NCI-H1092 (cell line): ENCODE measurements around the gene PLPPR3.

Source experiments
- DNase-seq: peaks from one replicate; lab custom pipeline; 2025; lab: John Stamatoyannopoulos, UW

PLPPR3 gene, protein sequence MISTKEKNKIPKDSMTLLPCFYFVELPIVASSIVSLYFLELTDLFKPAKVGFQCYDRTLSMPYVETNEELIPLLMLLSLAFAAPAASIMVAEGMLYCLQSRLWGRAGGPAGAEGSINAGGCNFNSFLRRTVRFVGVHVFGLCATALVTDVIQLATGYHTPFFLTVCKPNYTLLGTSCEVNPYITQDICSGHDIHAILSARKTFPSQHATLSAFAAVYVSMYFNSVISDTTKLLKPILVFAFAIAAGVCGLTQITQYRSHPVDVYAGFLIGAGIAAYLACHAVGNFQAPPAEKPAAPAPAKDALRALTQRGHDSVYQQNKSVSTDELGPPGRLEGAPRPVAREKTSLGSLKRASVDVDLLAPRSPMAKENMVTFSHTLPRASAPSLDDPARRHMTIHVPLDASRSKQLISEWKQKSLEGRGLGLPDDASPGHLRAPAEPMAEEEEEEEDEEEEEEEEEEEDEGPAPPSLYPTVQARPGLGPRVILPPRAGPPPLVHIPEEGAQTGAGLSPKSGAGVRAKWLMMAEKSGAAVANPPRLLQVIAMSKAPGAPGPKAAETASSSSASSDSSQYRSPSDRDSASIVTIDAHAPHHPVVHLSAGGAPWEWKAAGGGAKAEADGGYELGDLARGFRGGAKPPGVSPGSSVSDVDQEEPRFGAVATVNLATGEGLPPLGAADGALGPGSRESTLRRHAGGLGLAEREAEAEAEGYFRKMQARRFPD

DNA sequence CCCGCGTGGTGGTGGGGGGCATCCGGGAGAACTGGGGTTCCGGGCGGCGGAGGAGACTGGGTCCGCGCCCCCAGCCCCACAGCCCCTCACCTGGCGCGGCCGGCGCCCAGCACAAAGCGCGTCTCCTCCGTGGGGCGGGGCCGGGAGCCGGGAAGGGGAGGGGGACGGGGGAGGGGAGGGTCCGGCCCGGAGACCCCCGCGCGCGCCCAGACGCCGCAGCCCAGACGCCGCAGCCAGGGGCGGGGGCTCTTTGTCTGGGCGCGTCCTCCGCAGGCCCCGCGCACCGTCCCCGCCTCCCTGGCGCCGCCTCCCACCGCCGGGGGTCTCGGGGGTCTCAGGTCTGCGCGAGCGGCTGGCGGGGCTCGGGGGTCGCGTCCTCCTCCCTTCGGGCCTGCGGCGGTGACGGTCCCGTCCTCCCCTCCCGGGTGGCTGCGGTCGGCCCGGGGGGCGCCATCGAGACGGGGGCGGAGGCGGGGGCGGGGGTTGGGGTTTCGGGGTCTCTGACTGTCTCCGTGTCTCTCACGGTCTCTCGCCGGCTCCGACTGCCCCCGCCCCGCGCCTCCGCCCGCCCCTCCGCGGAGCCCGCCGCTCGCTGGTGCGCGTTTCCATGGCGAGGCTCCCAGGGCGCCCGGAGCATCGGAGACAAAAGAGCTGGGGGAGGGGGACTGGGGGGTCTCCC is at the start of gene PLPPR3:
TSS of gene PLPPR3 (minus strand) at position 131 of the 679 bp plus-strand sequence. CDS start 396 bp downstream, outside the sequence.
- DNase-seq: peak; percentile 18

DNA sequence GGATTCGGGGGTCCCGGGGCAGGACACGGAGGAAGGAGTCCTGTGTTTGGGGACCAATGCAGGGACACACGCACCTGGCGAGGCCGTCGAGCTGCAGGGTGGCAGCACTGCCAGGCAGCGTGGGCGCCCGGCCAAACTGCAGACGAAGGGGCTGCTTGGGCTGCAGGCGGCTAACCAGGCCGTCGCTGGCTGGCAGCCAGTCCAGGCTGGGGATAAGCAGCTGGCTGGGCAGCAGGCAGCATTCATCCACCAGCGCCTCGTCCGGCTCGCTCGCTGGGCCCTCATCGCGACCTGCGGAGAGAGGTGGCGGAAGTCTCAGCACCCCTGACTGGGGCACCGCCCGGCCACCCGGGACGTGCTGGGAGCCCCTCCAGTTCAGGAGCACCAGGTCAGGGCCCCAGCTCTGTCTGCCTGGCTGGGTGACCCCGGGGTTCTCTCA is 49.2 kb upstream of the PLPPR3 start:
- peak; percentile 88 for DNase-seq

DNA sequence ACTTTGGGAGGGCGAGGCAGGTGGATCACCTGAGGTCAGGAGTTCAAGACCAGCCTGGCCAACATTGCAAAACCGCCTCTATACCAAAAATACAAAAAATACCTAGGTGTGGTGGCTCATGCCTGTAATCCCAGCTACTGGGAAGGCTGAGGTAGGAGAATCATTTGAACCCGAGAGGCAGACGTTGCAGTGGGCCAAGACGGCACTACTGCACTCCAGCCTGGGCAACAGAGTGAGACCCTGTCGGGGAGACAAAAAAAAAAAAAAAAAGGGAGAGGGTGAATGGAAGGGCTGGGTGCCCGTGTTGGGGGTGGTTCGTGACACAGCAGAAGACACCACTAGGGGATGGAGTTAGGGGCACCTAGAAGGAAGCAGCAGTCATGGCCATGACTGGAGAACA is 48.6 kb upstream of the PLPPR3 start:
- DNase-seq: no peak

DNA sequence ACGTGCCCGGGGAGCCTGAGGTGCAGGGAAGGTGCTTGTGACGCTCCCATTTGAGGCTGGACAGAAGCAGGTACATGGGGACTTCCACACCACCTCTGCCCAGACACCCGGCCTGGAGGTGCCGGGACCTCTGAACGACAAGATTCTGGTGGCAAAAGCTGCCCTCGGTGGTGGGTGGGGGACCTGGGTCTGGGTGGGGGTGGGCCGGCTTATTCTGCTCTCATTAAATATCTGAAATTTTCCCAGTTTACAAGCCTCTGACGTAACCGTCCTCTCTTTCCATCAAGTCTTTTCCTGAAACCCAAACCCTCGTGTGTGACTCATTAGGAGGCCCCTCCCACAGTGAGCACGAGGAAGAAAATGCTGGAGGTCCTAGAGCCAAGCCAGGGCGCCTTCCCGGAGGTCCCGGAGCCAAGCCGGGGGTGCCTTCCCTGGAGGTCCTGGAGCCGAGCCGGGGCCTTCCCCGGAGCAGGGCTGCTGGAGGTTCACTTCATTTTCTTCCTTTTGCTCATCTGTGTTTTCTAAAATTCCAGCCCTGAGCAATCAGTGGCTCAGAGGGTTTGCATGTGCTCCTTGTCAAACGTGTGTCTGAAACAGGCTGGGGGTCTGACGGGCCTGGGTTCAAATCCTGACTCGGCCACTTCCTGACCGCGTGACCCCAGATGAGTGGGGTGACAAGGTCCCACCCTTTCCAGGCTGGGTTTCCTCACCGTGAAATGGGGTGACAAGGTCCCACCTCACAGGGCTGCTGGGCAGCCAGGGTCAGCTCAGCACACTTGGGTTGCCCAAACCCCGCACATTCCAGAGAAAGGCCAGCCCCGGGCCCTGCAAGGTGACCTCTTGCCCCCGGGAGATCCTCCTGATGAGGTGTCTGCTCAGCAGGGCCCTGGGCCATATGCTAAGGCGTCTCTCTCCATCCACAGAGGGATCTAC is 47.8 kb upstream of the PLPPR3 start:
- DNase-seq: no peak

DNA sequence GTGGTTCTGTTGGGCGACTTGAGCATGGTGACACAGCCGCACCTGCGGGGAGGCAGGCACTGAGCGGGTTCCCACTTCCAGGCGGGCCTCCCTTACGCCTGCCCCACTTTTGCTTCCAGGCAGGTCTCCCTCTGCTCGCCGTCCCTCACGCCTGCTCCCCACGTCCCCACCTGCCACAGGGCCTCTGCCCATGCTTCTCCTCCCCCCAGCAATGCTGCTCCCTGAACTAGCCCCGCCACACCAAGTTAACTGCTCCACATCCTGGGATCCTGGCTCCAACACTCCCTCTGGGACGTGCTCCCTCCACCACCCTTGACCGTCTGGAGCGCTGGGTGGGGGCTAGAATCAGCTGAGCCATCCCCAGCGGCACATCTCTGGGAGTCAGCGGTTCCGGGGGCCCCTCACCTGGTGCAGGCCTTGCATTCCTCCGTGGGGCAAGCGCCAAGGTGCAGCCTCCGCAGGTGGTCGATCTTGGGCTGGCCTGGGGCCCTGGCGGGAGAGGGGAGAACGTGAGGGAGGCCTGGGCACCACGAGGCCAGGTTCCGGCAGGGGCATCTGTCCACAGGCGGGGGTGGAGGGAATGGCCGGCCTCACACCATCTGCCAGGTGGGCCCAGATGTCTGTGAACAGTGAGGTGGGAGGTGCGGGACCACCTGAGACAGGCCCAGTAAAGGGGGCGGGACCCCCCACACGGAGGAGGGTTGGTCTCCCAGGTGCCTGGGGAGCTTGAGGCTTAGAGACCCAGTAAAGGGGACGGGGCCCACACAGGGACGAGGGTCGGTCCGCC is 46.9 kb upstream of the PLPPR3 start:
- no peak for DNase-seq

DNA sequence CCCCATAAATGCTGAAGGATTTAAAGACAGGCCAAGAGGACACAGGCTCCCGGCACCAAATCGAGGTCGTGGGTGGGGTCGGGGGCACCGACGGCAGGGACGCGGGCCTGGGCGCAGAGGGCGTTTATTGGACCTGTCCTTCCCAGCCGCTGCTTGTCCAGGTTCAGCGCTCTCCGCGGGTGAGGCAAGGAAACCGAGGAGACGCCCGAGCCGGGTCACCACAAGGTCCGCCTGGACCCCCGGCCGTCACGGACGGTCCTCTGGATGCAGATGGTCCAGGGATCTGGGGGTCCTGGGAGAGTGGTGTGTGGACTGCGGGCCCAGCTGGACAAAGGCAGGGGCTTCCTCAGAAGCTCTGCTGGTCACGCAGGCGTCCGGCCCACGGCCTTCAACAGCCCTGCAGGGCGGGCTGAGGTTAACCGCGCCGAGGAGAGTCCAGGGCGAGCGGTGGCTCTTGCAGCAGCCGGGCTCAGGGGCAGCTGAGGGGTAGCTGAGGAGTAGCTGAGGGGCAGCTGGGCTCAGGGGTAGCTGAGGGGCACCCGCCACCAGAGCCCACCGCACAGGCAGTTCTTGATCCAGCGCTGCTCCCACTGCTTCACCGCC is 46.2 kb upstream of the PLPPR3 start:
- no peak for DNase-seq

DNA sequence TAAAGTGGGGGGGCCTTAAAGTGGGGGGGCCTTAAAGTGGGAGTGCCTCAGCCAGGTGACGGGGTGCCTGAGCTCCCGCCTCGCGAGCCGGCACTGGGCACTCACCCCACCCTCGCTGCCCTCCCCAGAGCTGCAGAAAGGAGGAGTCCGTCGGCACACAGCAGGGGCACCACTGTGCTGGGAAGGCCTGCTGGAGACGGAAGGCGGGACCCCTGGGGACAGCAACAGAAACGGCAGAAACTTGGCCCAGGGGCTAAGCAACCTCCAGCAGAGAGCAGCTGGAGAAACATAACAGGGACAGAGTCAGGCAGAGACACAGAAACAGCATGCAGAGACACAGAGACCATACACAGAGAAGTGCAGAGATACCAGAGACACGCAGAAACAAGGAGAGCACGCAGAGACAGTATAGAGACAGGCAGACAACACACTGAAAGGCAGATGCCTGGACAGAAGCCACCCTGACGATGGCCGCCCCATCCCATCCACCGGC is 45.6 kb upstream of the PLPPR3 start:
- no peak for DNase-seq

DNA sequence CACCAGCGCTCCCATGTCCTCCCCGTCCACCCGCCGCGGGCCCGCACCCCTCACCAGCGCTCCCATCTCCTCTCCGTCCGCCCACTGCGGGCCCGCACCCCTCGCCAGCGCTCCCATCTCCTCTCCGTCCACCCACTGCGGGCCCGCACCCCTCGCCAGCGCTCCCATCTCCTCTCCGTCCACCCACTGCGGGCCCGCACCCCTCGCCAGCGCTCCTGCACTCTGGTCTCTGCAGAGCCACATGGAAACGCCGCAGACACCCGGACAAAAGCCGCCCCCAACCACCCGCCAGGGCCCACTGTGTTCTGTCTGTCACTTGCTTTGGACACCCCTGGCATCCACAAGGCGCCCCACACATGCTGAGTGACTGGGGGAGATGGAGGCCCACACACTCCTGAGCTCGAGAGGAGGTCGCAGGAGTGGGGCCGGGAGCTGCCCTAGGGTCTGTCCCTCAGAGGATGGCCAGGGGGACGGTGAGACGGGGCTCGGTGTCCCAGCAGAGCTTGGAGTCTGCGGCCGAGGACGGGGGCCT is 45.1 kb upstream of the PLPPR3 start:
- no peak for DNase-seq

DNA sequence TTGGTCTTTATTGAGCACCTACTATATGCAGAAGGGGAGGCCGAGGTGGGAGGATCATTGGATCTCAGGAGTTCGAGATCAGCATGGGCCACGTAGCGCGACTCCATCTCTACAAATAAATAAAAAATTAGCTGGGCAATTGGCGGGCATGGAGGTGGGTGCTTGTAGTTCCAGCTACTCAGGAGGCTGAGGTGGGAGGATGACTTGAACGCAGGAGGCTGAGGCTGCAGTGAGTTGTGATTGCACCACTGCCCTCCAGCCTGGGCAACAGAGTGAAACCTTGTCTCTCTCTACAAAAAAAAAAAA is 41.5 kb upstream of the PLPPR3 start:
- DNase-seq: no peak

DNA sequence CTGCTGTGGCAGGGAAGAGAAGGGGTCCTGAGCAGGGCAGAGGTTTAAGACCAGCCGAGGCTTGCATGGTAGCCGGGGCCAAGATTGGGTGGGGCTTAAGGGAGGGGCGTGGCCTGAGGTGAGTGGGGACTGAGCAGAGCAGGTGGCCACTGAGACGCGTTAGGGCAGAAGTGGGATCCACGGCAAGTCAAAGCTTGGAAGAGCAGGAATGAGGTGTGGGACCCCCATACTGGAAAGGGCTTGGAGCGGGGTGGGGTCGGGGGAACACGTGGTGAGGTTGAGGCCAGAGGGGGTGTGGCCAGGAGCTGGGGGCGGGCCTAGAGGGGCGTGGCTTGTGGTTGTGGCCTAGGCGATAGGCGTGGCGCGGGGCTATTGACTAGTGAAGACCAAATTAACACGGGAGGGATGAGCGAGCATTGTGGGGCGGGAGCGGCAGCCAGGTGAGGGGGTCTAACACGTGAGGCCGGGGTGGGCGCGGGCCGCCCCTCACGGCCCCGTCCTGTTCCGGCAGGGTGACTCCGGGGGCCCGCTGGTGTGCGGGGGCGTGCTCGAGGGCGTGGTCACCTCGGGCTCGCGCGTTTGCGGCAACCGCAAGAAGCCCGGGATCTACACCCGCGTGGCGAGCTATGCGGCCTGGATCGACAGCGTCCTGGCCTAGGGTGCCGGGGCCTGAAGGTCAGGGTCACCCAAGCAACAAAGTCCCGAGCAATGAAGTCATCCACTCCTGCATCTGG is 41.0 kb upstream of the PLPPR3 start:
- no peak for DNase-seq

DNA sequence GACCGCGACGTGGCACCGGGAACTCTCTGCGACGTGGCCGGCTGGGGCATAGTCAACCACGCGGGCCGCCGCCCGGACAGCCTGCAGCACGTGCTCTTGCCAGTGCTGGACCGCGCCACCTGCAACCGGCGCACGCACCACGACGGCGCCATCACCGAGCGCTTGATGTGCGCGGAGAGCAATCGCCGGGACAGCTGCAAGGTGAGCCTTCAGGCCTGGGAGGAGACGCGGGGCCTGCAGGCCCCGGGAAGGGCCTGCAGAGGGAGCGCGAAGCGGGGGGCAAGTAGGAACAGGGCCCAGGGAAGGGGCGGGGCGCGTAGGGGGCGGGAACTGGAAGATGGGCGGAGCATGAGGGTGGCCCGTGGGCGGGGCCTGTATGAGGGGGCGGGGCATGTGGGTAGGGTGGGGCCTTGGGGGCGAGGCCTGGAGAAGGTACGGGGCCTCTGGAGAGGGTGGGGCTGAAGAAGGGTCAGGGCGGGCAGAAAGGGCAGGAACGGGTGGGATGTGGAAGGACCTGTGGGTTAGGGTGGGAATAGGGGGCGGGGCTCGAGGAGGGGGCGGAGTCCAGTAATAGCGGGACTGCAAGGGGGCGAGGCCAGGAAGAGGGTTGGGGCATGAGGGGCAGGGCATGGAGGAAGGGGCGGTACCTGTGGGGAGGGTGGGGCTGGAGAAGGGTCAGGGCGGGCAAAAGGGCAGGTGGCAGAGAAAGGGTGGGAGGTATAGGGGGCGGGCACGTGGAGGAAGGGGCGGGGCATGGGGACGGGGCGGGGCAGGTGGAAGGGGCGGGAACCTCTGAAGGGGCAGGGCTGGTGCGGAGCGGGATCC is 40.2 kb upstream of the PLPPR3 start:
- no peak for DNase-seq

DNA sequence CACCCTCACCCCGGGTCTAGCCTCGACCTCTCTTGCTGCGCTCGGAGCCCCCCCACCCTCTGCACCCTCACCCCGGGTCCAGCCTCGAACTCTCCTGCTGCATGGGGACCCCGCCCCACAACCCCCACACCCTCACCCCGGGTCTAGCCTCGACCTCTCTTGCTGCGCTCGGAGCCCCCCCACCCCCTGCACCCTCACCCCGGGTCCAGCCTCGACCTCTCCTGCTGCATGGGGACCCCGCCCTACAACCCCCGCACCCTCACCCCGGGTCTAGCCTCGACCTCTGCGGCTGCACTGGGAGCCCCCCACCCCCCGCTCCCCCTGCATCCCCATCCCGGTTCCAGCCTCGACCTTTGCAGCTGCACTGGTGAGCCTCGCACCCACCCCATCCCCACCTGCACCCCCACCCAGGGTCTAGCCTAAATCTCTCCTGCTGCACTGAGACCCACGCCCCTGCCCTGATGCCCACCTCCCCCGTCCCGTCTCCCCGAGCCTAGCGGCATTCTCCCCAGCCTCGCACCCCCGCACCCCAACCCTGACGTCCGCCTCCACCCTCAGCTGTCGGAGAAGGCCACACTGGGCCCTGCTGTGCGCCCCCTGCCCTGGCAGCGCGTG is 39.5 kb upstream of the PLPPR3 start:
- no peak for DNase-seq

DNA sequence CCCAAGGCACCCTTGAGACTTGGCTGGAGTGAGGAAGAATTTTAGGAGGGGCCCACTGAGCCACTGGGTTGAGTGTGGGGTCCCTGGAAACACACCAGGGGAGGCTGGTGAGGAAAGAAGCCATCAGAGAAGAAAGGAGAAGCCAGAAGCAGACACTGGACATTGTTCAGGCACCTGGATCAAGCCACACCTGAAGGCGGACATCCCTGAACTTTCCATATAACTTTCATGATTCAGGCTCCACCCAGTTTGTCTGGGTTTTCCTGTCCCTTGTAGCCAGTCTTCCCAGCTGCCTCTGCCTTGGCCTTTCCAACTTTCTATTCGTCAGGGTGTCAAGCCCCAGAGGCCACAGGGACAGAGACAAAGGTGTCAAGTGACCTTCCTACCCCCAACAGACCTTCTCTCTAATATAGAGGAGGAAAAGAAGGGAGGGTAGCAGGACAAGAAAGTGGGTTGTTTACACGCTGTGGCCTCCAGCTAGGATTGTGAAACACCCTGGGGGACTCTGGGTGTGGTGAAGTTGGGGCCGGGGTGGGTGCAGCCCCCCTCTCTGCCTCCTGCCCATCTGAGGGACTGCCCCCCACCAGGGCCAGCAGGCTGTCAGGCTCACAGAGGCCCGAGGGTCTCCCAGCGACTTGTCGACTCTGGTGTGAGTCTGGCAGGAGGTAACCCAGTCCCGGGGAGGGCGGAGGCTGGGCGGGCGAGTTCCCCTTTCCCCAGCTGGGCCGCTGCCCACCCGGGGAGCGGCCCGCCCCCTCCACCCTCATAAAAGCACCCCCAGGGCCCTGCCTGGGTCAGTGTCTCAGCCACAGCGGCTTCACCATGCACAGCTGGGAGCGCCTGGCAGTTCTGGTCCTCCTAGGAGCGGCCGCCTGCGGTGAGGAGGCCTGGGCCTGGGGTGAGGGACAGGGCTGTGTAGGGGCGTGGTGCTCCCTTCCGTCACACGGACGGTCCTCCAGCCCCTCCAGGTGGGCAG is 37.4 kb upstream of the PLPPR3 start, which contains the start of gene CFD:
TSS of gene CFD (plus strand) at position 797 of the 976 bp plus-strand sequence. CDS start at position 823, 26 bp downstream.
- DNase-seq: no peak

DNA sequence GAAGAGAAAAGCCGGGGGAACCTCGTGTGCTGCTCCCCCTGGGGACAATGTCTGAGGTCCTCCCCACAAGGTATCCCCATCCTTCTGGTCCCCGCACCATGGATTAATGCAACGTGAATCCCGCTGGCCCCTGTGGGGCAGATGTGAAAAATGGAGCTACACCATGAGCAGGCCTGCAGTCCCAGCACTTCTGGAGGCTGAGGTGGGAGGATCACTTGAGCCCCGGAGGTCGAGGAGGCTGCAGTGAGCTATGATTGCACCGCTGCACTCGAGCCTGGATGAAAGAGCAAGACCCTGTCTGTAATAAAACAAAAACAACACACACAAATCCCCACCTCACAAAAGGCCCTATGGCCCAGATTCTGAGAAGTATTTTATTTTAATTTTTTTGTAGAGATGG is 36.5 kb upstream of the PLPPR3 start:
- no peak for DNase-seq

DNA sequence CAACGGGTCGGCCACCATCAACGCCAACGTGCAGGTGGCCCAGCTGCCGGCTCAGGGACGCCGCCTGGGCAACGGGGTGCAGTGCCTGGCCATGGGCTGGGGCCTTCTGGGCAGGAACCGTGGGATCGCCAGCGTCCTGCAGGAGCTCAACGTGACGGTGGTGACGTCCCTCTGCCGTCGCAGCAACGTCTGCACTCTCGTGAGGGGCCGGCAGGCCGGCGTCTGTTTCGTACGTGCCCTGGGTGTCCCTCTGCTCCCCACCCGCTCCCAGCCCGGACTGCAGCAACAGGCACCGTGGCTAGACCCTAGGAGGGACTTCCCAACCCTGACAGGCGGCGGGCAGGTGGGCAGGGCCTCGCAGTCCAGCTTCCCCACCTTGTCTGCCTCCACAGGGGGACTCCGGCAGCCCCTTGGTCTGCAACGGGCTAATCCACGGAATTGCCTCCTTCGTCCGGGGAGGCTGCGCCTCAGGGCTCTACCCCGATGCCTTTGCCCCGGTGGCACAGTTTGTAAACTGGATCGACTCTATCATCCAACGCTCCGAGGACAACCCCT is 33.9 kb upstream of the PLPPR3 start:
- no peak for DNase-seq

DNA sequence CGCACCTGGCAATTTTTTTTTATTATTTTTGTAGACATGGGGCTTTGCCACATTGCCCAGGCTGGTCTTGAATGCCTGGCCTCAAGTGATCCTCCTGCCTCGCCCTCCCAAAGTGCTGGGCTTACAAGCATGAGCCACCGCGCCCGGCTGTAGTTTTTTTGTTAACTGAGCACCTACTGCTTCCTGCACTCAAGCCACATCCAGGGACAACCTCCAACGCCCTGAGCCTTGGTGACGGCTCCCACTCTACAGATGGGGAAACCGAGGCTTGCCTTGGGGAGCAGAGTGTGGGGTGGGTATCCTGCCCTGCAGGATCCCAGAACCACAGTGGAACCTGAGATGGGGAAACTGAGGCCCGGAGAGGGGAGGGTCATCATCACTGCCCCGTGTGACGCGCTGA is 33.4 kb upstream of the PLPPR3 start:
- DNase-seq: no peak
